Measurements from ENCODE around the gene HS3ST6.
"Not testable (repeated sequence)": the region's sequence is repeated elsewhere in the genome, so short reads cannot be mapped to it uniquely, and the experiment has no call there.

HS3ST6 gene

DNA sequence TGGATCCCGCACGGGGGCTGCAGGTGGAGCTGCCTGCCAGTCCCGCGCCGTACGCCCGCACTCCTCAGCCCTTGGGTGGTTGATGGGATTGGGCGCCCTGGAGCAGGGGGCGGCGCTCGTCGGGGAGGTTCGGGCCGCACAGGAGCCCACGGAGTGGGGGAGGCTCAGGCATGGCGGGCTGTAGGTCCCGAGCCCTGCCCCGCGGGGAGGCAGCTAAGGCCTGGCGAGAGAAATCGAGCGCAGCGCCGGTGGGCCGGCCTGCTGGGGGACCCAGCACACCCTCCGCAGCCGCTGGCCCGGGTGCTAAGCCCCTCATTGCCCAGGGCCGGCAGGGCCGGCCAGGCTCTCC is 39.9 kb upstream of the HS3ST6 start:
- ATAC-seq (replicated peaks); DNase-seq; H3K9me3 Mint-ChIP-seq; H3K27me3 Mint-ChIP-seq; H3K4me3 Mint-ChIP-seq; H3K27ac Mint-ChIP-seq: not testable (repeated sequence)
- H3K4me1 Mint-ChIP-seq, result peaks cover 27 to 40% of the 10 kb centered on the region in 2 donors
- peaks cover 18 to 31% of the 10 kb centered on the region in 2 donors for H3K36me3 Mint-ChIP-seq

DNA sequence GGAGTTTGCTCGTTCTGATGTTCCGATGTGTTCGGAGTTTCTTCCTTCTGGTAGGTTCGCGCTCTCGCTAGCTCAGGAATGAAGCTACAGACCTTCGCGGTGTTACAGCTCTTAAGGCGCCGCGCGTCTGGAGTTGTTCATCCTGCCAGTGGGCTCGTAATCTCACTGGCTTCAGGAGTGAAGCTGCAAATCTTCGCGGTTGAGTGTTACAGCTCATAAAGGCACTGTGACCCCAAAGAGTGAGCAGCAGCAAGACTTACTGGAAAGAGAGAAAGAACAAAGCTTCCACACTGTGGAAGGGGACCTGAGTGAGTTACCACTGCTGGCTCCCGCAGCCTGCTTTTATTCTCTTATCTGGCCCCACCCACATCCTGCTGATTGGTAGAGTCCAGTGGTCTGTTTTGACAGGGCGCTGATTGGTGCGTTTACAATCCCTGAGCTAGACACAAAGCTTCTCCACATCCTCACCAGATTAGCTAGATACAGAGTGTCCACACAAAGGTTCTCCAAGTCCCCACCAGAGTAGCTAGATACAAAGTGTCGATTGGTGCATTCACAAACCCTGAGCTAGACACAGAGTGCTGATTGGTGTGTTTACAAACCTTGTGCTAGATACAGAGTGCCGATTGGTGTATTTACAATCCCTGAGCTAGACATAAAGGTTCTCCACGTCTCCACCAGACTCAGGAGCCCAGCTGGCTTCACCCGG is 39.4 kb upstream of the HS3ST6 start:
- not testable (repeated sequence) for H3K27me3 Mint-ChIP-seq; ATAC-seq (replicated peaks); H3K9me3 Mint-ChIP-seq; H3K27ac Mint-ChIP-seq; DNase-seq; H3K4me3 Mint-ChIP-seq
- H3K36me3 Mint-ChIP-seq, result peaks cover 13 to 26% of the 10 kb centered on the region in 2 donors
- H3K4me1 Mint-ChIP-seq, result peaks cover 22 to 35% of the 10 kb centered on the region in 2 donors

GRCh38 chr16:1953734-1954133 is 35.5 kb upstream of the HS3ST6 start:
- Mint-ChIP-seq H3K4me1 (peaks cover 0 to 1% of the 10 kb centered on the region in 2 donors), H3K9me3 (no peaks in the 10 kb centered on the region), H3K27ac (no peak overlapping the region), H3K27me3 (peaks cover 4 to 5% of the 10 kb centered on the region in 2 donors), H3K4me3 (no peak overlapping the region), H3K36me3 (no peaks in the 10 kb centered on the region)
- ATAC-seq (replicated peaks) (no peak), DNase-seq (no peak)

GRCh38 chr16:1950559-1950958 is 32.3 kb upstream of the HS3ST6 start:
- H3K27me3 Mint-ChIP-seq, result peaks cover 4 to 5% of the 10 kb centered on the region in 2 donors
- ATAC-seq (replicated peaks) (no peak), DNase-seq (no peak)
- H3K27ac Mint-ChIP-seq, result no peak overlapping the region
- no peak overlapping the region for H3K4me3 Mint-ChIP-seq
- no peaks in the 10 kb centered on the region for H3K36me3 Mint-ChIP-seq
- no peaks in the 10 kb centered on the region for H3K9me3 Mint-ChIP-seq
- peaks cover 0 to 2% of the 10 kb centered on the region in 2 donors for H3K4me1 Mint-ChIP-seq

DNA sequence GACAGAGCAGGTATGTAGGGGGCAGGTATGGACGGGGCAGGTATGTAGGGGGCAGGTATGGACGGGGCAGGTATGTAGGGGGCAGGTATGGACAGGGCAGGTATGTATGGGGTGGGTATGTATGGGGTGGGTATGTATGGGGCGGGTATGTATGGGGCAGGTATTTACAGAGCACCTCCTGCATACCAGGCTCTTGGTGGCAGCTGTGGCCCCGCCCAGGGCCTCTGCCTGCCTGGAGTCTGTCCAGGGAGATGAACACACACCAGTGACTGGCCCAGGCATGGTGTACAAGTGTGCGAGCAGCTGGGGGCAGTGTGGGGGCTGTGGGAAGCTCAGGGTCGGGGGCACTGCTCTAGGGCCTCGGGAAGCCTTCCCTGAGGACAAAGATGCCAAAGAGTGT is 31.8 kb upstream of the HS3ST6 start:
- H3K36me3 Mint-ChIP-seq, result no peaks in the 10 kb centered on the region
- no peak overlapping the region for H3K4me3 Mint-ChIP-seq
- ATAC-seq (replicated peaks) (no peak), DNase-seq (no peak)
- peaks cover 0 to 2% of the 10 kb centered on the region in 2 donors for H3K4me1 Mint-ChIP-seq
- peaks cover 4 to 5% of the 10 kb centered on the region in 2 donors for H3K27me3 Mint-ChIP-seq
- H3K27ac Mint-ChIP-seq, result no peak overlapping the region
- H3K9me3 Mint-ChIP-seq, result no peaks in the 10 kb centered on the region

GRCh38 chr16:1949507-1949906 is 31.3 kb upstream of the HS3ST6 start:
- Mint-ChIP-seq H3K27me3 (peaks cover 4 to 5% of the 10 kb centered on the region in 2 donors), H3K27ac (no peak overlapping the region), H3K36me3 (no peaks in the 10 kb centered on the region), H3K4me3 (no peak overlapping the region), H3K4me1 (peaks cover 0 to 2% of the 10 kb centered on the region in 2 donors), H3K9me3 (no peaks in the 10 kb centered on the region)
- no peak for DNase-seq
- no peak for ATAC-seq (replicated peaks)

DNA sequence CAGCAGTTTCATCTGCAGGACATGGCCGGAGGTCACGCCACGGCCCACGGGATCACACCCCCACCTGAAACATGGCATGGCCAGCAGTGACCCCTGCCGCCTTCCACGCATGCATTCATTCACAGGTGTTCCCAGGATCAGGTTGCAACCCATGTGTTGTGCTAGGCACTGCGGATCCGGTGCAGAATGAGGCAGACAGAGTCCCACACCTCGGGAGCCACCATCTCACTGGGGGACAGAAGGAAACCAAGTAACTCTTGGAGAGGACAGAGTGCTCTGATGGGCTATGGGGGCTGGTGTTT is 29.1 kb upstream of the HS3ST6 start:
- Mint-ChIP-seq H3K27ac (no peak overlapping the region), H3K27me3 (peaks cover 0 to 4% of the 10 kb centered on the region in 2 donors), H3K4me1 (peaks cover 5 to 7% of the 10 kb centered on the region in 2 donors), H3K4me3 (no peak overlapping the region), H3K36me3 (no peaks in the 10 kb centered on the region), H3K9me3 (no peaks in the 10 kb centered on the region)
- no peak for DNase-seq
- no peak for ATAC-seq (replicated peaks)

GRCh38 chr16:1946495-1947368 is 28.5 kb upstream of the HS3ST6 start:
- Mint-ChIP-seq H3K9me3 (no peaks in the 10 kb centered on the region), H3K4me3 (no peak overlapping the region), H3K4me1 (peaks cover 10 to 13% of the 10 kb centered on the region in 2 donors), H3K27me3 (peaks cover 0 to 4% of the 10 kb centered on the region in 2 donors), H3K27ac (no peak overlapping the region), H3K36me3 (no peaks in the 10 kb centered on the region)
- DNase-seq (no peak), ATAC-seq (replicated peaks) (no peak)

DNA sequence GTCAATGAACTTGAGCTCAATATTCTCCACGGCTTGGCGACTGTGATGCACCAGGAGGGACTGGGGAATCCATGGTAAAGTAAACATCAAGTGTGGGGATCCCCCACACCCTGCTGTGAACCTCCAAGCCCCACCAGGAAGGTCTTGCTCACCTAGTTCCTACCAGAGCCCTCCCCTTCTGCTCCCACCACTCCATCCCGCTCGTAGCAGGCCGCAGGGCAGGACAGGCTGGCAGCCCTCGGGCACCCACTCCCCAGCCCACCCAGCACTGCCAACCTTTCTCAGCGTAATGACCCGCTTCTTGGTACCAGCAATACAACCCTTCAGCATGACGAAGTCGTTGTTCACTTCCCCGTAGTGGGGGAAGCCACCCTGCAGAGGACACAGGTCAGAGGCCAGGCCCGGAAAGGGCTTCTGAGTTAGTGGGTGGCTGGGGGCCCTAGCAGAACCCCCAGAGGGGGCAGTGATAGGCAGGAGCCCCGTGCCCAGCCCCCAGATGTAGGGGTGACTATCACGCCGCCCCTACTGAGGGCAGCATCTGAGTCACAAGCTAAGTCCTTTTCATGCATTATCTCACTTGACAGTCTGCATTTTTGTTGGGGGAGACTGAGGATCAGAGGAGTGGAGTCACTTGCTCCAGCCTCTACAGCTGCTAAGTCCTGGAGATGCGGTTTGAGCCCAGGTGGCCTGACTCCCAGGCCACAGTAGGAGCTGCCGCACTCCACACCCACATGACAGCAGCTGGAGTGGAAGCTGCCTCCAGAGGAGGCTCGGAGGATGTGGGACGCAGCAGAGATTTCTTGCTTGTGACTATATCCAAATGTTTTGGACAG is 27.6 kb upstream of the HS3ST6 start:
- Mint-ChIP-seq H3K27me3 (no peaks in the 10 kb centered on the region), H3K36me3 (no peaks in the 10 kb centered on the region), H3K9me3 (no peaks in the 10 kb centered on the region), H3K4me1 (peaks cover 14 to 23% of the 10 kb centered on the region in 2 donors), H3K4me3 (no peak overlapping the region), H3K27ac (no peak overlapping the region)
- DNase-seq, result no peak
- ATAC-seq (replicated peaks), result no peak

- H3K4me1 Mint-ChIP-seq, result peaks cover 14 to 24% of the 10 kb centered on the region in 2 donors
Measured at GRCh38 chr16:1944612-1945199, 26.5 kb upstream of the HS3ST6 start.

DNA sequence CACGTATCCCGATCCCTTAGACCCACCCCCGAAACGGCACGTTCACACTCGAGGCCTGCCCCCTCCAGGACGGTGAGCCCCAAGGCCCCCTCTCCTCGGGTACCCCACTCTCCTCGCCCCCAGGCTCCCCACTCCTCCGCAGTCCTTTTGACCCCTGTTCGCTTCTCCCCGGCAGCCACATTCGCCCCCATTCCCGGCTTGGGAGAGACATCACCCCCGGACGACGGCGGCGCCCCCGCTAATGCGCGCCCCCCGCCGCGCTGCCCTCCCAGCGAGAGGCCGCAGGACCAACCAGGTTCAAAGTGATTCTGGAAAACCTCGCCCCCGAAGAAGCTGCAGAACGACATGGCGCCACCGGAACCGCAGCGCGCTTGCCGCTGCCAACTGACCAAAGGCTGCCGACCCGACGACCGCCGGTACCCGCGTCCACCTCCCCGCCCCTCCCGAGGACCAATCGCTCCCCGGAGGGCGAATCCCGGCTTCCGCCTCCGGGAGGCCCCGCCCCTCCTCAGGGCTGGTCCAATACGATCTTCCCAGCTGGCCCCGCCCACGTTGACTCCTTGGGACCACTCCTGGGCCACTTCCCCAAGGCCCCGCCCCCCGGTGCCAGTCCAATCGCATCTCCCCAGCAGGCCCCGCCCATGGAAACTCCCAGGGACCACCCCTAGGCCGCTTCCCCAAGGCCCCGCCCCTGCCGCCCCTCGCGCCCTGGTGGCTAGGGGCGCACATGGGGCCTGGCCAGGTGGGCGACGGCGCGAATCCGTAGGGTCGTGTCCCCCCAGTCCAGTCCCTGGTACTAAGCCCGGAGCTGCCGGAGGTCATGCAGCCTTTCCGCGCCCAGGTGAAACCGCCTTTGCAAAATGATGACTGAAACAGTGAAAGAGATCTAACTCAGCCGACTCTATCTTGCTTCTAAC is 24.9 kb upstream of the HS3ST6 start, which contains the start of gene MSRB1:
TSS of gene MSRB1 (minus strand) at position 390 of the 917 bp plus-strand sequence. CDS start at position 347, 43 bp downstream.
- Mint-ChIP-seq H3K36me3 (peaks cover 17 to 20% of the 10 kb centered on the region in 2 donors), H3K4me3 (peak within 1 kb of the TSS; percentile 93 to 98), H3K27me3 (no peaks in the 10 kb centered on the region), H3K27ac (peak within 1 kb of the TSS; percentile 95), H3K9me3 (no peaks in the 10 kb centered on the region), H3K4me1 (peaks cover 14 to 28% of the 10 kb centered on the region in 2 donors)
- peak; percentile 91 to 95 for ATAC-seq (replicated peaks)
- peak; percentile 98 for DNase-seq

More at GRCh38 chr16:1944612-1945199, 26.5 kb upstream of the HS3ST6 start:
- no peak for DNase-seq
- Mint-ChIP-seq H3K4me3 (peak overlapping the region; percentile 50 to 51), H3K36me3 (peaks cover 4 to 7% of the 10 kb centered on the region in 2 donors), H3K27me3 (no peaks in the 10 kb centered on the region), H3K9me3 (no peaks in the 10 kb centered on the region), H3K27ac (peak overlapping the region; percentile 25)
- no peak for ATAC-seq (replicated peaks)

DNA sequence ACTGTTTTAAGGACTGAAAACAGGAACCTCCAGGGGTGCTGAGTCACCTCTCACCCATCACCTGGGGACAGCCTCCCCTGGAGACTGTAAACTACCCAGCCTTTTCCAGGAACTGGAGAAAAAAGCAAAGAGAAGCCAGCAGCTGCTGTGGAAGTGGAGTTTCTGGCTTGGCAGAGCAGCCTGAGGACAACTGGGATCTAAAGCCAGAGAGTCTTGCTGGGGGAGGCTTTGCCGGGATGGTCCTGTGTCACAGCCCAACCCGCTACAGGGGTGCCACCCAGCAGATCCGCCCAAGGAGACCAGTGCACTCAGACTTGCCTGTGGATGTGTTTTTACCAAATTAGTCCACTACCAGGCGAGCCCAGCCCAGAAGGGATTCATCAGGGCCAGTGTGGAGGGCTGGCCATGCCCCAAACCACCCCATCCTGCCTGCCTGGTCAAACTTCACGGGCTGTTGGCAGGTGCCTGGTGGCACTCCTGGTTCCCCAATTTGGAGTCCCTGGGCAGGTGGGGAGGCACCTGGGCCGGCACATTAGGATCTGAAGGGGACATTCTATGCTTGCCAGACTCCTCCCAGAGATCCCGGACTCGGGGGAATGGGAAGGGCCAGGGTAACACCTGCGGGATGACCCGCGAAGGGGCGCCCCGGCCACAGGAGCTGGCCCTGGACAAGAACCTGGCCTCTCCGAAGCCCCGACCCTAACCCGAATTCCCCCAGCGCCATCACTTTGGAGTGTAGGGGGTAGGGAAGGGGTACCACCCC is 24.0 kb upstream of the HS3ST6 start:
- DNase-seq, result peak; percentile 32
- Mint-ChIP-seq H3K27ac (peak overlapping the region; percentile 37), H3K27me3 (no peaks in the 10 kb centered on the region), H3K36me3 (peaks cover 20 to 23% of the 10 kb centered on the region in 2 donors), H3K4me3 (peak overlapping the region; percentile 93 to 98), H3K4me1 (peaks cover 12 to 28% of the 10 kb centered on the region in 2 donors), H3K9me3 (no peaks in the 10 kb centered on the region)
- ATAC-seq (replicated peaks), result peak; percentile 33 to 50
